HEK293T (cell line): Measurements from ENCODE around the gene PTPRQ.

Experiments used
- CTCF ChIA-PET: fragments of 350-600 bp; formaldehyde crosslinking; extraction: SDS; loops from one replicate; lab custom pipeline; 2021; ENCODE audit warnings: antibody characterized with exemption, inconsistent platforms; lab: Yijun Ruan, JAX
- POLR2A ChIA-PET: fragments of 350-600 bp; formaldehyde crosslinking; extraction: SDS; loops from one replicate; lab custom pipeline; 2020; ENCODE audit warnings: antibody characterized with exemption, inconsistent platforms; lab: Yijun Ruan, JAX
- DNase-seq: peaks from one replicate; pipeline ENCODE4 v3.0.0; 2012; ENCODE audit warnings: mixed read lengths; ENCODE audit errors: extremely low spot score
- ARNT ChIP-seq: fragments of 450-650 bp; IDR thresholded peaks from 2 replicates; pipeline ENCODE4 v1.6.1; 2017; ENCODE audit warnings: mild to moderate bottlenecking
- BHLHE40 ChIP-seq: fragments of 450-650 bp; IDR thresholded peaks from 2 replicates; pipeline ENCODE4 v1.6.1; 2016; ENCODE audit warnings: mild to moderate bottlenecking, moderate library complexity, borderline replicate concordance
- CTBP1 ChIP-seq: fragments of 450-650 bp; IDR thresholded peaks from 2 replicates; pipeline ENCODE4 v1.6.1; 2016; ENCODE audit warnings: borderline replicate concordance
- ELF4 ChIP-seq: fragments of 450-650 bp; IDR thresholded peaks from 2 replicates; pipeline ENCODE4 v1.6.1; 2017; ENCODE audit warnings: antibody characterized with exemption
- FOXA1 ChIP-seq: fragments of 450-650 bp; IDR thresholded peaks from 2 replicates; pipeline ENCODE4 v1.6.1; 2016; ENCODE audit warnings: mild to moderate bottlenecking
- FOXK2 ChIP-seq: fragments of 450-650 bp; IDR thresholded peaks from 2 replicates; pipeline ENCODE4 v1.6.1; 2016; ENCODE audit warnings: mild to moderate bottlenecking
- FOXM1 ChIP-seq: fragments of 450-650 bp; IDR thresholded peaks from 2 replicates; pipeline ENCODE4 v1.6.1; 2017; ENCODE audit warnings: mild to moderate bottlenecking, borderline replicate concordance
- HDGF ChIP-seq: fragments of 450-650 bp; IDR thresholded peaks from 2 replicates; pipeline ENCODE4 v1.6.1; 2017; ENCODE audit warnings: antibody characterized with exemption, borderline replicate concordance
- L3MBTL2 ChIP-seq: fragments of 450-650 bp; conservative IDR thresholded peaks from 2 replicates; pipeline ENCODE4 v1.6.1; 2016; ENCODE audit warnings: mild to moderate bottlenecking
- LEF1 ChIP-seq: fragments of 450-650 bp; IDR thresholded peaks from 2 replicates; pipeline ENCODE4 v1.6.1; 2017; ENCODE audit warnings: mild to moderate bottlenecking, borderline replicate concordance
- NFRKB ChIP-seq: fragments of 450-650 bp; IDR thresholded peaks from 2 replicates; pipeline ENCODE4 v1.6.1; 2016; ENCODE audit warnings: mild to moderate bottlenecking, moderate library complexity
- SP1 ChIP-seq: fragments of 450-650 bp; IDR thresholded peaks from 2 replicates; pipeline ENCODE4 v1.6.1; 2017
- SUZ12 ChIP-seq: fragments of 450-650 bp; IDR thresholded peaks from 2 replicates; pipeline ENCODE4 v1.6.1; 2016; ENCODE audit warnings: mild to moderate bottlenecking
- TARDBP ChIP-seq: fragments of 450-650 bp; IDR thresholded peaks from 2 replicates; pipeline ENCODE4 v1.6.1; 2016
- ZNF384 ChIP-seq: fragments of 450-650 bp; IDR thresholded peaks from 2 replicates; pipeline ENCODE4 v1.6.1; 2016
- TF ChIP-seq, protein P1 (sequence below): fragments of 450-650 bp; IDR thresholded peaks from 2 replicates; pipeline ENCODE4 v1.6.1; 2016

The PTPRQ gene

DNA sequence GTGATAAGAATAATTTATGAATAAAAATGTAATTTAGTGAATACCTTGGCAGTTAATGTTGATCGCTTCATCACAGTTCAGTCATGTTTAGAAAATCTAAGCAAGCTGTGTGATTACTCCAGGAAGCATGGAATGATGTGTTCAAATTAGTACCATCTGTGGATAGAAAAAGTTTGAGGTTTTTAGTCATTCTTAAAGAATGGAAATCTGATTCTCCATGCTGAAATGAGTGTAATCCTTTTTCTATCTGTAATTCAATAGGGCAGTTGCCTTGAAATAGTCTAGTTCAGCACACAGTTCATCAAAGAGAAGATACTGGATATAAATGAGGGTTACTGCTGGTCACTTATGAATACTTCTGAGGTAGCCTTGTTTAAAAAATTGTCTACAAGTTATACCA lies 136.2 kb downstream of the PTPRQ start:
- TF ChIP-seq SP1: no peak
- no peak for TF ChIP-seq FOXA1
- TF ChIP-seq SUZ12: no peak
- no peak for TF ChIP-seq L3MBTL2
- TF ChIP-seq, protein P1, sequence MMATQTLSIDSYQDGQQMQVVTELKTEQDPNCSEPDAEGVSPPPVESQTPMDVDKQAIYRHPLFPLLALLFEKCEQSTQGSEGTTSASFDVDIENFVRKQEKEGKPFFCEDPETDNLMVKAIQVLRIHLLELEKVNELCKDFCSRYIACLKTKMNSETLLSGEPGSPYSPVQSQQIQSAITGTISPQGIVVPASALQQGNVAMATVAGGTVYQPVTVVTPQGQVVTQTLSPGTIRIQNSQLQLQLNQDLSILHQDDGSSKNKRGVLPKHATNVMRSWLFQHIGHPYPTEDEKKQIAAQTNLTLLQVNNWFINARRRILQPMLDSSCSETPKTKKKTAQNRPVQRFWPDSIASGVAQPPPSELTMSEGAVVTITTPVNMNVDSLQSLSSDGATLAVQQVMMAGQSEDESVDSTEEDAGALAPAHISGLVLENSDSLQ: no peak
- no peak for TF ChIP-seq HDGF
- TF ChIP-seq FOXK2: no peak
- TF ChIP-seq FOXM1: no peak
- TF ChIP-seq TARDBP: no peak
- DNase-seq: no peak
- ChIA-PET POLR2A (no interaction called here), CTCF (no interaction called here)

DNA sequence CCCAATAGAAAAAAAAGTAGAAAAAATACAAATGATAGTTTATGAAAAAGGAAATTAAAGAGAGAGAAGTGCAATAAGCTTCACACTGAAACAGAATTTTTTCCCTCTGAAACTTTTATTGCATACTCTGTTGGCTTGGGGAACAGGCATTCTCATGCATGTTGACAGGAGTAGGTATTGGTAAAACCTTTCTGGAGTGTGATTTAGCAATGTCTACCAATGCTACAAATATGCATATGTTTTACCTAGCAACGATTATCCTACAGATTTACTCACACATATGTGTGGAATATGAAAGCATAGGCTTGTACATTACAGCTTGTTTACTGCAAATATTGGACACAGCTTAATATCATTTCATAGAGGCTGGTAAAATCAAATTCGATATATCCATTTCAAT lies 137.7 kb downstream of the PTPRQ start:
- POLR2A ChIA-PET: no interaction called here
- no peak for DNase-seq

GRCh38 chr12:80582431-80582830 lies 138.4 kb downstream of the PTPRQ start:
- CTCF ChIA-PET: interaction anchor here (1.3 kb wide), 1 partner anchor 7 kb away, joined by 3 read pairs; no protein-coding TSS in a partner anchor
- DNase-seq: no peak
- POLR2A ChIA-PET: no interaction called here
- TF ChIP-seq FOXK2 (no peak), FOXM1 (no peak), ELF4 (no peak), L3MBTL2 (no peak), LEF1 (no peak), ZNF384 (no peak), SP1 (no peak), HDGF (no peak), BHLHE40 (no peak), FOXA1 (no peak)
- TF ChIP-seq, protein P1: no peak

More for the DNA sequence above, 137.7 kb downstream of the PTPRQ start:
- CTCF ChIA-PET: no interaction called here
- no peak for TF ChIP-seq SUZ12
- no peak for TF ChIP-seq BHLHE40
- TF ChIP-seq ELF4: no peak
- no peak for TF ChIP-seq HDGF
- no peak for TF ChIP-seq SP1
- no peak for TF ChIP-seq FOXM1
- TF ChIP-seq, protein P1: no peak
- TF ChIP-seq LEF1: no peak
- TF ChIP-seq FOXA1: no peak
- no peak for TF ChIP-seq L3MBTL2
- TF ChIP-seq ZNF384: no peak
- no peak for TF ChIP-seq CTBP1
- no peak for TF ChIP-seq TARDBP
- no peak for TF ChIP-seq FOXK2
- no peak for TF ChIP-seq ARNT
- TF ChIP-seq NFRKB: no peak

- no peak for DNase-seq
- no peak for TF ChIP-seq BHLHE40
- no peak for TF ChIP-seq SUZ12
- TF ChIP-seq SP1: no peak
- TF ChIP-seq, protein P1: no peak
- TF ChIP-seq L3MBTL2: no peak
- TF ChIP-seq CTBP1: no peak
- no peak for TF ChIP-seq TARDBP
- no peak for TF ChIP-seq FOXK2
- TF ChIP-seq ARNT: no peak
- no peak for TF ChIP-seq LEF1
- no peak for TF ChIP-seq FOXA1
- TF ChIP-seq FOXM1: no peak
- TF ChIP-seq NFRKB: no peak
- TF ChIP-seq HDGF: no peak
- TF ChIP-seq ZNF384: no peak
- no peak for TF ChIP-seq ELF4
- POLR2A ChIA-PET: no interaction called here
- CTCF ChIA-PET: no interaction called here
These were observed 145.0 kb downstream of the PTPRQ start for GRCh38 chr12:80589077-80589476.

DNA sequence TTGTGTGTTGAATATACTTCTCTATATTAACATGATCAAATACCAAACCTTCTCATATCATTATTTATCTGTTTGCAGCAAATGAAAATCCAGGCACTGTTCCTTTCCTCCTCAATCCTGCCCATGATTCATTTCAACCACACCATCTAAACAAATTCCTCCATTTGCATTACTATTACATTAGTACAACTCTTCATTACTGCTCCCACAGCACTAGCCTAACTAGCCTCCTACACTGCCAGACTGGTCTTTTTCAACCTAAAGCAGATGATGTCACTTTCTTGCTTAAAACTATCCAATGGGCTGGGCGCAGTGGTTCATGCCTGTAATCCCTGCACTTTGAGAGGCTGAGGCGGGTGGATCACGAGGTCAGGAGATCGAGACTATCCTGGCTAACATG lies 146.1 kb downstream of the PTPRQ start:
- POLR2A ChIA-PET: no interaction called here
- CTCF ChIA-PET: interaction anchor here (0.7 kb wide), 1 partner anchor 684 kb away, joined by 11 read pairs; no protein-coding TSS in a partner anchor
- no peak for TF ChIP-seq SUZ12
- DNase-seq: no peak

DNA sequence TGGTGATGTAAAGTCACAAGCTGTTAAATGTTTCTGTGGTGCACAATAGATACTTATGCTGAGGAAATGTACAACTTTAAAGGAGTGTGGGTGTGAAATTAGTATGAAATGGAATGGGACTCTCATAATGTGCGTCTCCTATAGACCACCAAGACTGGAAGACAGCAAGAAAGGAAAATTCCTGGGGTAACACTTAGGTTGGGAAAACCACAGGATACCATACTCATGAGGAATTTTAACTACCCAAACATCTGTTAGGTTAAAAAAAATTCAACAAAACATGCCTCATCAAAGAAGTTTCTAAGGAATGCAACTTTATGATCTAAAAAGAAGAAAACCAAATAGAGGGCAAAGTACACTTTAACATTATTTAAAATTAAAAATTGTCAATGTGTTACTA lies 149.7 kb downstream of the PTPRQ start:
- no peak for TF ChIP-seq FOXK2
- TF ChIP-seq FOXA1: no peak
- TF ChIP-seq TARDBP: no peak
- no peak for TF ChIP-seq FOXM1
- TF ChIP-seq, protein P1: no peak
- no peak for TF ChIP-seq NFRKB
- no peak for TF ChIP-seq ARNT
- no peak for TF ChIP-seq BHLHE40
- no peak for TF ChIP-seq SP1
- TF ChIP-seq CTBP1: no peak
- ChIA-PET CTCF (no interaction called here), POLR2A (no interaction called here)
- no peak for DNase-seq
